HUES48 (cell line): ENCODE results near the gene LSS.
A peak's percentile ranks its signal among the peaks of the same experiment; 100 is the strongest.
"Not testable (repeated sequence)": the region's sequence is repeated elsewhere in the genome, so short reads cannot be mapped to it uniquely, and the experiment has no call there.

Source experiments
- H3K27ac ChIP-seq: one replicate; pipeline ENCODE4 v1.7.0; 2013; ENCODE audit warnings: low read depth, low read length, inconsistent platforms
- H3K27me3 ChIP-seq: 2 replicates; pipeline ENCODE4 v1.6.1; 2013; ENCODE audit warnings: mild to moderate bottlenecking, low read length; ENCODE audit not compliant: control insufficient read depth, insufficient read depth
- H3K36me3 ChIP-seq: 2 replicates; pipeline ENCODE4 v1.6.1; 2013; ENCODE audit warnings: low read length; ENCODE audit not compliant: control insufficient read depth, insufficient read depth
- H3K4me1 ChIP-seq: 2 replicates; pipeline ENCODE4 v1.6.1; 2013; ENCODE audit warnings: mild to moderate bottlenecking, low read length; ENCODE audit not compliant: control insufficient read depth, insufficient read depth
- H3K4me3 ChIP-seq: 2 replicates; pipeline ENCODE4 v1.5.1; 2013; ENCODE audit warnings: mild to moderate bottlenecking, low read depth, low read length
- H3K9ac ChIP-seq: 2 replicates; pipeline ENCODE4 v1.6.1; 2013; ENCODE audit warnings: mild to moderate bottlenecking, low read depth, low read length, moderate library complexity
- H3K9me3 ChIP-seq: 2 replicates; pipeline ENCODE4 v1.6.1; 2013; ENCODE audit warnings: low read length; ENCODE audit not compliant: control insufficient read depth, insufficient read depth

Gene LSS

DNA sequence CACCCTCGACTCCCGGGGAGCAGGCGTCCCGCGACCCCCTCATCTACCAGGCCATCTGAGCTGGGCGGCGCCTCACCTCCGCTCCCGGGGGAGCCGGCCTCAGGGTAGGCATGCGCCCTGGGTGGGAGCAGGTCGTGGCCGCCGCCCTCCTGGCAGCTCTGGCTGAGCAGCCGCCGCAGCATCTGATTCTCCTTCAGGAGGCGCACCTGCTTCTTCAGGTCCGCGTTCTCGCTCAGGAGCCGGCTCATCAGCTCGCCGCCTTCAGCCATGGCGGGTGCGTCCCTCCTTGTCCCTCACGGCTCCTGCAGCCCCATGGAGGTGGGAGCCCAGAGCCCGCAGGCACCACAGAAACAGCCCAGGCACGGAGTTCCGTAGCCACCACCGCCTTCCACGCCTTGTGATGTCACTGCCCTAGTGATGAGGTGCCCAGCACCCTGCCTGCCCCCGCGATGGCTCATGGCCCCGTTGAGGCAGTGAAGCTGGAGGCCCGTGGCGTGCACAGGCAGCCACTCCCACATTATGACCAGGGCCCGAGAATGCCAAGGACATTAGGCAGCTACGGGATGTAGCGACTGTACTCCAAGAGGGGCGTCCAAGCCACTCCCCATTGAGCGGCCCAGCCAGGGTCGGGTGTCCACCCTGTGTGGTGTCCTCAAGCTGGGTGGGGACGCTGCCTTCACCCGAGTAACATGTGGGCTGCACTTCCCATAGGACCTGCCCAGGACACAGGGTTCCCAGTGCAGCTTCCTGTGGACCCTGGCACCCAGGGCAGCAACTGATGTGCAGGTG, 45.8 kb downstream of the LSS start:
- Histone ChIP-seq H3K4me3 (no peak overlapping the region), H3K9ac (no peak overlapping the region), H3K9me3 (no peaks in the 10 kb centered on the region), H3K27ac (no peak overlapping the region), H3K36me3 (0 out of 2 replicates have a peak, but pooled peaks cover 1% of the 10 kb centered on the region), H3K27me3 (no peaks in the 10 kb centered on the region), H3K4me1 (peaks cover 9% of the 10 kb centered on the region)

DNA sequence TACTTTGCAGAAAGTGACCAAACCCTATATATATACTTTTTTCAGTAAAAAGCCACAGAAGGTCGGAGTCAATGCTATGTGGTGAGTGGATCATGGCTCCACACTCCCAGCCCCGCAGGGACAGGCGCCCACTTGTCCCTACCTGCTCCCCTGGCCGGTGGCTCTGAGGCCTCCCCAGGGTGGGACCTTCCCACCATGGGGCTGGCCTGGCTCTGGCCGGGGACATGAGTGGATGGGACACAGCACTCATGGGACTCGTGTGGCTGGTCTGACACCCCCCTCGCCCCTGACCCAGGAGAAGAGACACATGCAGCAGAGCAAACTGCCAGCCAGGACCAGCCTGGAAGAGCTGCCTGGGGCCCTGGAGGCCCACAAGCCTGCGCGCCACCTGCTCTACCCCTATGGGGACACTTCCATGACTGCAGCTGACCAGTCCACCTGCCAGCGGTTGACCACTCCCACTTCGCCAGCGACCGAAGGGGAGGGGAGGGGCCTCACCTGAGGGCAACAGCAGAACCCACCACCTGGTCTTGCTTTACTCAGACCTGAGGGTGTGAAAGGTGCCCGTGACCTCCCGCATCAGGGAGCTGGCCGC, 46.5 kb downstream of the LSS start:
- H3K4me3 ChIP-seq, result no peak overlapping the region
- H3K4me1 ChIP-seq, result peaks cover 9% of the 10 kb centered on the region
- no peaks in the 10 kb centered on the region for H3K9me3 ChIP-seq
- no peak overlapping the region for H3K9ac ChIP-seq
- no peaks in the 10 kb centered on the region for H3K36me3 ChIP-seq
- H3K27ac ChIP-seq, result no peak overlapping the region
- no peaks in the 10 kb centered on the region for H3K27me3 ChIP-seq

DNA sequence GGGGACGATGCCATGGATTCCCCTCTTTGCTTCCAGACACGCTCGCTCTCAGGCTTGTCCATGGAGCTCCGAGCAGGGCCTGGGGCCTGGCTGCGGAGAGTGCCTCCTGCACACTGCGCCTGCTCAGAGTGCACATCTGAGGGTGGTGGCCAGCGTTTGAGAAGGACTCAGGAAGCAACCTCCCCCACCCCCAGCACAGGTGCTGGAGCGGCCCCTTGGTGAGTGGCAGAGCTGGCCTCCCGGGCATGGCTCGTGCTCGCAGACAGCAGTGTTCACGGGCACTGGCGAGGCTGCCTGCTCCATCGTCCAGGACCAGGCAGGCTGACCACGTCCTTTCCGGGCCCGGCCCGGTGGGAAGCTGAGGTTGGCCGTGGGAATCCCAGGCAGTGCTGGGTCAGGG, 47.1 kb downstream of the LSS start:
- no peaks in the 10 kb centered on the region for H3K36me3 ChIP-seq
- no peak overlapping the region for H3K4me3 ChIP-seq
- no peak overlapping the region for H3K27ac ChIP-seq
- H3K9me3 ChIP-seq, result no peaks in the 10 kb centered on the region
- H3K9ac ChIP-seq, result no peak overlapping the region
- H3K27me3 ChIP-seq, result no peaks in the 10 kb centered on the region
- peaks cover 9% of the 10 kb centered on the region for H3K4me1 ChIP-seq

DNA sequence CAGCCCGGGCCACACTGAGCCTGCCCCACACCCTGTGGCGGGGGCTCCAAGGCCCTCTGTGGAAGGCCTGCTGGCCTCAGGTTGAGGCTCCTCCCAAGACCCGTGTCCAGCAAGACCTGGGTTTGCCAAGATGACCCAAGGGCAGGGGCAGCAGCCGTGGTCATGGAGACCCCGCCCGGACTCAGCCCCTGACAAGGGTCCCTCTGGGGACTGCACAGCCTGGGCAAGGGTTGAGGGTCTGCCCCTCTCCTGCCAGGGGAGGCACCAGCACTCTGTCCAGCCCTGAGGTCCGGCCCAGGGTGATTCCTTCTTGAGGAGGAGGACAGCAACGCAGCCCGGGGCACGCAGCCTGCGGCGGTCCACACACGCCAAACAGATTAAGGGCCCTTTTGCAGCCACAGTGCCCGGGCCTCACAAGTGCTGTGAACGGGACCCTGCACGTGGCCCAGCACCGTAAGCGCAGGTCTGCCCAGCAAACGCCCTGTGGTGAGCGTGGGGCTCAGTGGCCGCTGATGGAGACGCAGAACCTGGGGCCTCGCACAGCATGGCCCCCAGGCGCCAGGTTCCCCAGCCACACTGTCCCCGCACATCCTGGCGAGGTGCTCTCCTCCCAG, 47.7 kb downstream of the LSS start:
- Histone ChIP-seq H3K27ac (peak overlapping the region; percentile 49), H3K4me3 (no peak overlapping the region), H3K4me1 (peaks cover 9% of the 10 kb centered on the region)

DNA sequence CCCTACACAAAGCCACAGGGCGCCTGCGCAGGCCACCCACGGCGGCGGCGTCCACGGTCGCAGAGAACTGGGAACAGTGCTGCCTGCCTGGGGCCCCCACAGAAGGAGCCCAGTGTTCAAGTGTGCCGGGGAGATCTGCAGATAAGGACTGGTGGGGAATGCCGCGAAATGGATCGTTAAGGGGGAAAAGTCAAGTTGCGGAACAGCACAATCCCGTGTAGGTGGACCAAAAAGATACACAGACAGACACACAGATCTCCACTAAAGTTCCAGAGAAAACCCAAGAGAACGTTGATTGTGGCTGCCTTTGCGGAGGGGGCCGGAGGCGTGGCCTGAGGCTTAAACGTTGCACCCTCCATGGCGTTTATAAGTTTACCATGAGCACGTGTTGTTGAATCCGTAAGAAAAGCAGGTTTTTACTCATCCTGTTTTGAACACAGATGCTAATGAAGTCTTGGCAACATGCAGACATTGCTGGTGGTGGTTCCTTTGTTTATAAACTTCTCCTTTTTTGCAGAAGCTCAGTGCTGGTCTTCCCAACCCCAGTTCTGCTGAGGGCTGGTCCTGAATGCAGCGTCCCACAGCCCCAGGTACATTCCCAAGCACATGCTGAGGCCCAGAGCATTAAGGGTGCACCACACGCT, 48.4 kb downstream of the LSS start:
- H3K36me3 ChIP-seq, result no peaks in the 10 kb centered on the region
- peaks cover 9% of the 10 kb centered on the region for H3K4me1 ChIP-seq
- no peak overlapping the region for H3K4me3 ChIP-seq
- H3K27ac ChIP-seq, result peak overlapping the region; percentile 49
- no peaks in the 10 kb centered on the region for H3K27me3 ChIP-seq
- no peaks in the 10 kb centered on the region for H3K9me3 ChIP-seq
- H3K9ac ChIP-seq, result no peak overlapping the region

More for the DNA sequence above, 47.7 kb downstream of the LSS start:
- Histone ChIP-seq H3K36me3 (no peaks in the 10 kb centered on the region), H3K27me3 (no peaks in the 10 kb centered on the region), H3K9ac (no peak overlapping the region), H3K9me3 (no peaks in the 10 kb centered on the region)

DNA sequence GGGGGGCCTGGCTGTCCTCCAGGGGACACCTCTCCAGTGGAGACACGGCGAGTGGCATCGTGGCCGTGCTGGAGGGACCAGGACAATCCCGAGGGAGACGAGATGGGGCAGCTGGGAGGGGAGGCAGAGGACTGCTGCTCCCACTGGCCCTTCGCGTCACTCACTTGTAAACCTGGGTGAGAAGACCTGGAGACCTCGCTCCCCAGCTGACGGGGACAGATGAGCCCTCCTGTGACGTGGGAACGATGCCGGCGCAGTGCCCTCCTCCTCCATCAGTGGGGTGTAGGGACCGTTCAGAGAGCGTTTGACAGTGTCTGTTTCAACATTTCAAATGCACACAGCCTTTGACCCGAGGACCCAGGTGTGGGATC, 48.9 kb downstream of the LSS start:
- Histone ChIP-seq H3K4me1 (peaks cover 9% of the 10 kb centered on the region), H3K27ac (peak overlapping the region; percentile 49)

DNA sequence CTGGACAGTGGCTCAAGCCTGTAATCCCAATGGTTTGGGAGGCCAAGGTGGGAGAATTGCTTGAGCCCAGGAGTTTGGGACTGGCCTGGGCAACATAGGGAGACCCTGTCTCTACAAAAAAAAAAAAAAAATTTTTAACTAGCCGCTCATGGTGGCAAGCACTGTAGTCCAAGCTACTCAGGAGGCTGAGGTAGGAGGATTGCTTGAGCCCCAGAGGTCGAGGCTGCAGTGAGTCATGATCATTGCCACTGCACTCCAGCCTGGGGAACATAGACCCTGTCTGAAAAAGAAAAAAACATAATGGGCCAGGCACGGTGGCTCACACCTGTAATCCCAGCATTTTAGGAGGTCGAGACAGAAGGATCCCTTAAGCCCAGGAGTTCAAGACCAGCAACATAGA, 49.6 kb downstream of the LSS start:
- H3K9ac ChIP-seq, result no peak overlapping the region
- H3K9me3 ChIP-seq, result no peaks in the 10 kb centered on the region
- no peak overlapping the region for H3K27ac ChIP-seq
- H3K4me1 ChIP-seq, result peaks cover 9% of the 10 kb centered on the region
- no peak overlapping the region for H3K4me3 ChIP-seq
- H3K27me3 ChIP-seq, result no peaks in the 10 kb centered on the region
- no peaks in the 10 kb centered on the region for H3K36me3 ChIP-seq

More for the DNA sequence above, 48.9 kb downstream of the LSS start:
- H3K9ac ChIP-seq, result no peak overlapping the region
- H3K9me3 ChIP-seq, result no peaks in the 10 kb centered on the region
- H3K36me3 ChIP-seq, result no peaks in the 10 kb centered on the region
- no peaks in the 10 kb centered on the region for H3K27me3 ChIP-seq
- H3K4me3 ChIP-seq, result no peak overlapping the region

DNA sequence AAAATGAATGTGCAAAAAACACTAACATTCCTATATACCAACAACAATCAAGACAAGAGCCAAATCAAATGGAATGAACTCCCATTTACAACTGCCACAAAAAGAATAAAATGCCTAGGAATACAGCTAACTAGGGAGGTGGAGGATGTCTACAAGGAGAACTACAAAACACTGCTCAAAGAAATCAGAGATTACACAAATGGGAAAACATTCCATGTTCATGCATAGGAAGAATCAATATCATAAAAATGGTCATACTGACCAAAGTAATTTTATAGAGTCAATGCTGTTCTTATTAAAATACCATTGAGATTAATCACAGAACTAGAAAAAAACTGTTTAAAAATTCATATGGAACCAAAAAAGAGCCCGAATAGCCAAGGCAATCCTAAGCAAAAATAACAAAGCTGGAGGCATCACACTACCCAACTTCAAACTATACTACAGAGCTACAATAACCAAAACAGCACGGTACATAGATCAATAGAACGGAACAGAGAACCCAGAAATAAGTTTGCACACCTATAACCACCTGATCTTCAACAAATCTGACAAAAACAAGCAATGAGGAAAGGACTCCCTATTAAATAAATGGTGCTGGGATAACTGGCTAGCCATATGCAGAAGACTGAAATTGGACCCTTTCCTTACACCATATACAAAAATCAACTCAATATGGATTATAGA, 52.0 kb downstream of the LSS start:
- not testable (repeated sequence) for H3K9ac ChIP-seq, H3K4me1 ChIP-seq, H3K9me3 ChIP-seq, H3K4me3 ChIP-seq, H3K27ac ChIP-seq, H3K27me3 ChIP-seq, H3K36me3 ChIP-seq

DNA sequence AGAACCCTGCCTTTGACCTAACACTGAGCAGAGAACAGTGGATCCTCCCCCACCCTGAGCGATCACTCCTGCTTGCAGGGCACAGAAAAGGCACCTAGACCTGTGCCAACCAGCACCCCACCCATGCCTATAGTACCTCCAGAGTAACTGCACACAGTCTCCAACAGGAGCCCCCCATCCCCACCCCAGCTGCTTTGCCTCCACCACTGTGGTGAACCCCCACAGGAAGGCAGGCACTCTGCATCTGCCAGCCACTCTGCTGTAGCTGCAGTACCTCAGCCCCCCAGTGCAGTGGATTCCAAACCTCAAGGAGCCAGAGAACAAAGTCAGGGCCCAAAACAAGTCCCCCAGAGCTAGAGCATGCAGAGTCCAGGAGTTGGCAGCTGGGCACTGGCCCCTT, 55.0 kb downstream of the LSS start:
- H3K4me1 ChIP-seq, result no peaks in the 10 kb centered on the region
- H3K27me3 ChIP-seq, result no peaks in the 10 kb centered on the region
- no peaks in the 10 kb centered on the region for H3K9me3 ChIP-seq
- no peaks in the 10 kb centered on the region for H3K36me3 ChIP-seq
- no peak overlapping the region for H3K9ac ChIP-seq
- H3K27ac ChIP-seq, result no peak overlapping the region
- no peak overlapping the region for H3K4me3 ChIP-seq

DNA sequence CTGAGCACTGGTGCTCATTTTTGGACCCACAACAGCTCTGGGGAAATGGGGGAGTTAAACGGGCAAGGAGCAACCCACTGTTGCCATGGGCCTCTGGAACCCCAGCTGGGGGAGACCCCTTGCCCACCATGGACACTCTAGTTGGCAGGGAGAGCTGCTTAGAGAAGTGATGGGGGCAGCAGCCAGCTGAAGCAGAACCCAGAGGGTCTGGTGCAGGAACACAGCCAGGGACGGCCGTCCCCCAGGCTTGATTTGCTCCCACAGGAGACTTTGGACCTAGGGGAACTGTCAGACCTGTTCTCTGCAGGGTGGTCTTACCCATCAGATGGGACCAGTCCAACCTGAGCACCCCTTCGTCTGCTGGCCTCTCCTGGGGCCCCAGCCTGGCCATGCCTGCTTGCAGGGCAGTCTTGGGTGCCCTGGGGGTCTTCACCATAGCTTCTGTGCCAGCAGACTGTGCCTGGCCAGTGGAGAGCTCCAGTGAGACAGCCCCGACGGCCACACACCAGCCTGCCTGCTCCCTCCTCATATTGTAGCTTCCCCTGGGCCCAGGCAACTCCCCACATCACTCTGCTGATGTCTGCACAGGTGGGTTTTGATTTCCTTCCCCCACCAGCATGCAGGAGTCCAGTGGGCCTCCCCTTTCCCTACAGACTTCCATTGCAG, 55.6 kb downstream of the LSS start:
- H3K9me3 ChIP-seq, result no peaks in the 10 kb centered on the region
- H3K4me1 ChIP-seq, result no peaks in the 10 kb centered on the region
- no peak overlapping the region for H3K27ac ChIP-seq
- H3K36me3 ChIP-seq, result no peaks in the 10 kb centered on the region
- no peak overlapping the region for H3K4me3 ChIP-seq
- H3K9ac ChIP-seq, result no peak overlapping the region
- H3K27me3 ChIP-seq, result no peaks in the 10 kb centered on the region
